Smooth muscle cell (in vitro differentiated cells): Measurements from ENCODE around the gene OR10A3. TPM values are rescaled to one million over a fixed set of nuclear protein-coding genes. Genes with fewer than 3 reads are reported as not detected.

Experiments used
- DNase-seq: peaks from one replicate; lab custom pipeline; 2025; ENCODE audit not compliant: unreplicated experiment; lab: John Stamatoyannopoulos, UW
- H2AFZ ChIP-seq: fragments of 200-600 bp; sonication (generic); 2 replicates; pipeline ENCODE4 v1.6.0; 2016; ENCODE audit warnings: antibody characterized with exemption, low read depth, mild to moderate bottlenecking
- H3F3A ChIP-seq: fragments of 200-600 bp; sonication (generic); 2 replicates; pipeline ENCODE4 v1.6.0; 2017; ENCODE audit warnings: antibody characterized with exemption, low read depth
- H3K27ac ChIP-seq: fragments of 200-600 bp; sonication (generic); 2 replicates; pipeline ENCODE4 v1.5.1; 2016; ENCODE audit warnings: low read depth, mild to moderate bottlenecking
- H3K27me3 ChIP-seq: fragments of 200-600 bp; sonication (generic); 2 replicates; pipeline ENCODE4 v1.6.1; 2016; ENCODE audit warnings: low read depth, mild to moderate bottlenecking
- H3K36me3 ChIP-seq: fragments of 200-600 bp; sonication (generic); 2 replicates; pipeline ENCODE4 v1.5.1; 2016; ENCODE audit warnings: low read depth
- H3K4me1 ChIP-seq: fragments of 200-600 bp; sonication (generic); 2 replicates; pipeline ENCODE4 v1.5.1; 2016; ENCODE audit warnings: low read depth
- H3K4me2 ChIP-seq: fragments of 200-600 bp; sonication (generic); 2 replicates; pipeline ENCODE4 v1.6.0; 2016; ENCODE audit warnings: mild to moderate bottlenecking
- H3K4me3 ChIP-seq: fragments of 200-600 bp; sonication (generic); 2 replicates; pipeline ENCODE4 v1.5.1; 2016; ENCODE audit warnings: mild to moderate bottlenecking
- H3K79me2 ChIP-seq: fragments of 200-600 bp; sonication (generic); 2 replicates; pipeline ENCODE4 v1.6.0; 2016; ENCODE audit warnings: low read depth, mild to moderate bottlenecking
- H3K9ac ChIP-seq: fragments of 200-600 bp; sonication (generic); 2 replicates; pipeline ENCODE4 v1.6.0; 2016; ENCODE audit warnings: low read depth
- H3K9me3 ChIP-seq: fragments of 200-600 bp; sonication (generic); replicated peaks from 2 replicates; pipeline ENCODE4 v1.5.1; 2016; ENCODE audit warnings: low read depth
- H4K20me1 ChIP-seq: fragments of 200-600 bp; sonication (generic); 2 replicates; pipeline ENCODE4 v1.6.0; 2016; ENCODE audit warnings: low read depth
- WGBS: methylation state at CpG from one replicate; pipeline ENCODE4 v1.1.7; 2016; ENCODE audit warnings: low lambda C conversion rate; 5-methylcytosine and 5-hydroxymethylcytosine counted together
- polyA plus RNA-seq: library from polyadenylated mRNA; unstranded; fragments of >200 nt; fragmentation: Nextera tagmentation; extraction: Ambion mirVana; gene quantifications from 2 replicates; pipeline ENCODE4 v1.2.1, GENCODE V29; 2016
- small RNA-seq: library from RNA; depleted of rRNA; stranded (forward); fragments of <200 nt; gene quantifications from one replicate; pipeline ENCODE3, GENCODE V24; 2014
- total RNA-seq: library from RNA; depleted of rRNA; stranded (reverse); fragments of >200 nt; gene quantifications from 2 replicates; pipeline ENCODE4 v1.2.3, GENCODE V29; 2014
- TF ChIP-seq, protein P1 (sequence below): fragments of 200-600 bp; sonication (generic); IDR thresholded peaks from 2 replicates; pipeline ENCODE4 v1.5.1; 2017; ENCODE audit warnings: borderline replicate concordance, mild to moderate bottlenecking, antibody characterized with exemption; ENCODE audit not compliant: insufficient read depth, poor library complexity, severe bottlenecking

Gene OR10A3
- total and polyA plus RNA-seq, 2 experiments from 2014 or later, result not detected

DNA sequence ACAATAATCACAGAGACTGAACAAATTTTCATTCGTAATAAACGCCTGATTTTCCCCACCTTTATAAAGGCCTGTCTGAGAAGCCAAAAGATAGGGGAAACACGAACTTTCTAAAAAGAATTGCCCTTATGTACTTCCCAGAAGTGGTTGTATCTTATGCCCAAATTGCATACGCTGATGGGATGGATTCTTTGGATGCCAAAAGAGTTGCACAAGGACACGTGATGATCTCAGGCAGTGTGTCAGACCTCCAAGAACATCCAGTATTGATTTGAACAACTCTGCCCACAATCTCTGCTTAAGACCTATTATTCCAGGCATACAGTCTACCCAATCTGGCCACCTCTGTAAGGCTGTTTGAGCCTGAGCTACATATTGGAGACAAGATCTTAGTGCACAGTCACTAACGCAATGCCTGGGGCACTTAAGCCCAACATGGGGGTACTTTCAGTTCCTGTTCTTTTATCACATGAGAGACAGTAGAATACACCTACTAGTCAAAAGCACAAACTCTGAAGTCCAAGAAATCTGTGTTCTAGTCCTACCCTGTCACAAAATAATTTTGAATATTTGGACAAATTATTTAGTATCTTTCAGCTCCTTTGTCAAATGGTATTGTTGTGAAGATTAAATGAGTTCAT lies 49.3 kb downstream of the OR10A3 start:
- DNase-seq, result no peak
- no peak overlapping the region for H2AFZ ChIP-seq
- no peaks in the 10 kb centered on the region for H3F3A ChIP-seq
- H3K9ac ChIP-seq, result peak overlapping the region; percentile 29
- no peak overlapping the region for H3K4me3 ChIP-seq
- no peaks in the 10 kb centered on the region for H3K4me1 ChIP-seq
- no peak overlapping the region for H3K4me2 ChIP-seq
- TF ChIP-seq, protein P1, sequence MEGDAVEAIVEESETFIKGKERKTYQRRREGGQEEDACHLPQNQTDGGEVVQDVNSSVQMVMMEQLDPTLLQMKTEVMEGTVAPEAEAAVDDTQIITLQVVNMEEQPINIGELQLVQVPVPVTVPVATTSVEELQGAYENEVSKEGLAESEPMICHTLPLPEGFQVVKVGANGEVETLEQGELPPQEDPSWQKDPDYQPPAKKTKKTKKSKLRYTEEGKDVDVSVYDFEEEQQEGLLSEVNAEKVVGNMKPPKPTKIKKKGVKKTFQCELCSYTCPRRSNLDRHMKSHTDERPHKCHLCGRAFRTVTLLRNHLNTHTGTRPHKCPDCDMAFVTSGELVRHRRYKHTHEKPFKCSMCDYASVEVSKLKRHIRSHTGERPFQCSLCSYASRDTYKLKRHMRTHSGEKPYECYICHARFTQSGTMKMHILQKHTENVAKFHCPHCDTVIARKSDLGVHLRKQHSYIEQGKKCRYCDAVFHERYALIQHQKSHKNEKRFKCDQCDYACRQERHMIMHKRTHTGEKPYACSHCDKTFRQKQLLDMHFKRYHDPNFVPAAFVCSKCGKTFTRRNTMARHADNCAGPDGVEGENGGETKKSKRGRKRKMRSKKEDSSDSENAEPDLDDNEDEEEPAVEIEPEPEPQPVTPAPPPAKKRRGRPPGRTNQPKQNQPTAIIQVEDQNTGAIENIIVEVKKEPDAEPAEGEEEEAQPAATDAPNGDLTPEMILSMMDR, result no peak
- no peaks in the 10 kb centered on the region for H3K36me3 ChIP-seq
- H3K9me3 ChIP-seq, result no peaks in the 10 kb centered on the region
- H3K27ac ChIP-seq, result no peak overlapping the region
- H3K79me2 ChIP-seq, result no peaks in the 10 kb centered on the region
- 67% methylated on average over 6 of the region's 6 CpGs for WGBS
- no peaks in the 10 kb centered on the region for H3K27me3 ChIP-seq
- no peaks in the 10 kb centered on the region for H4K20me1 ChIP-seq

DNA sequence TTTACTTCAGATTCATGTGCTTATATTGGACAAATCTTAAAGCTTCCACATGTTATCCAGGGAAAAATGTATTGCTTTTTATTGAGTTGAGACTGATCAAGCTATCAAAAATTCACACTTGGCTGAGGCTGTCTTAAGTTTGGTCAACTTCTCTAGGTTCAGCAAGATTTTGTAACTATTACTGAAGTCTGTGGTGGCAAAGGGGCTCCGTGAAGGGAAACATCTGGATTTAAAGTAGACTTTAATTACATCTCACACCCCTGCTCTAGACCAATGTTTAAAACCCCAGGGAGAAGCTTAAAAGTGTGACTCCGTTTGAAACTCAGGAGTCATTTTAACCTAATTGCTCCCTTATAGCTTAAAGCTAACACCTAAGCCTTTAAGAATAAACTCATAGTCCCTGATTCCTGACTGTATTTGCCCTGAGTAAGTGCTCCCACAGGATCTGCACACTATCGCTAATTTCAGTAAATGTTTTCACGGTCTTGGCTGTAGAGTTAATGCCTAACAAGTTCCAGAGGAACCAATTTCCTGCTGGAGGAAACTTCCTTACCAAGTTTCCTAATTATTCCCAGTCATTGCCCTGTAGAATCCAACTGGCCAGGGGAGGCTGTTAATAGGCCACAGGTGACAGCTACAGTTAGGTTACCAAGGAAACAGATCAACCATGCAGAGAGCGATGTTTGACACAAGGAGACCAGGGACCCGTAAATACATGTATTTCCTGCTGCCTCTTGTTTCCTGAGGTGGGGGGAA lies 50.9 kb downstream of the OR10A3 start:
- TF ChIP-seq, protein P1, result no peak
- DNase-seq, result no peak
- Histone ChIP-seq H3K79me2 (no peaks in the 10 kb centered on the region), H2AFZ (no peak overlapping the region), H3K36me3 (no peaks in the 10 kb centered on the region), H3K4me1 (no peaks in the 10 kb centered on the region), H3K4me2 (no peak overlapping the region), H3K9me3 (no peaks in the 10 kb centered on the region), H3K4me3 (no peak overlapping the region), H3K9ac (no peak overlapping the region), H3K27ac (no peak overlapping the region), H3F3A (no peaks in the 10 kb centered on the region), H4K20me1 (no peaks in the 10 kb centered on the region), H3K27me3 (no peaks in the 10 kb centered on the region)
- 71% methylated on average over 6 of the region's 6 CpGs for WGBS

DNA sequence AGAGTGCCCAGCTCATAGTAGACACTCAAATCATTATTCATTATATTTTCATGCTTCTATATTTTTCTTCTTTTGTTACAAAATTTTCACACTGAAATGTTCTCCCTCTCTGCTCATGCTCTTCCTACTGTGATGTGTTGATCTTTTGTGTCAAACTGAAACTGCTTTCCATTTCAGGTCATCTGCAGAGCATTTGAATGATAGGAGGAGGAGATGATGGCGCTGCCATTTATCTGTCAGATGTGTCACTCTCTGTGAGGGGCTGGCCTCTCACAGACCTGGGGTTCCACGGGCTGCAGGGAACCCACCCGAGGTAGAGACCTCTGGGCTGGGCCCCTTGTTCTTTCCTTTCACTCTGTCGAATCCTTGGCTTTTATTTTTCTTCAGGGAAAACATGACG lies 51.5 kb downstream of the OR10A3 start:
- Histone ChIP-seq H3K9me3 (no peaks in the 10 kb centered on the region), H3K4me2 (no peak overlapping the region), H2AFZ (no peak overlapping the region), H4K20me1 (no peaks in the 10 kb centered on the region), H3K79me2 (no peaks in the 10 kb centered on the region), H3K27me3 (no peaks in the 10 kb centered on the region), H3K27ac (no peak overlapping the region), H3K36me3 (no peaks in the 10 kb centered on the region), H3K4me1 (no peaks in the 10 kb centered on the region), H3K4me3 (no peak overlapping the region), H3K9ac (no peak overlapping the region), H3F3A (no peaks in the 10 kb centered on the region)
- WGBS, result 89% methylated on average over 5 of the region's 5 CpGs
- TF ChIP-seq, protein P1, result no peak
- no peak for DNase-seq

Small RNAs within 50 kb of the gene (small RNA-seq; reads per million reads assigned to genes)
- gene COX6CP5, result not detected
- gene RNU6-943P, result not detected

Other genes with a start within 250 kb of the OR10A3 start
- 0.13 and 1.7 TPM in 2 replicates for gene OVCH2, start 235.2 kb downstream of the OR10A3 start, total RNA-seq
- gene OVCH2, start 235.2 kb downstream of the OR10A3 start, polyA plus RNA-seq, result 0.26 and 1.6 TPM in 2 replicates
- gene OR5P2, start 144.8 kb downstream of the OR10A3 start, total RNA-seq, result 0.54 and 0.76 TPM in 2 replicates
- 0.45 TPM in 1 of 2 replicates, not detected in the other for gene OR5P2, start 144.8 kb downstream of the OR10A3 start, polyA plus RNA-seq
- gene OR5P3, start 110.9 kb downstream of the OR10A3 start, total RNA-seq, result 0.31 and 0.81 TPM in 2 replicates
- not detected in 2 replicates for gene OR5P3, start 110.9 kb downstream of the OR10A3 start, polyA plus RNA-seq
- 0.31 TPM in 1 of 2 replicates, not detected in the other for gene OR10A6, start 10.4 kb downstream of the OR10A3 start, total RNA-seq
- not detected in 2 replicates for gene OR10A6, start 10.4 kb downstream of the OR10A3 start, polyA plus RNA-seq
- gene NLRP10, start 23.7 kb upstream of the OR10A3 start, total RNA-seq, result 0.13 and 0.81 TPM in 2 replicates
- 0.59 TPM in 1 of 2 replicates, not detected in the other for gene NLRP10, start 23.7 kb upstream of the OR10A3 start, polyA plus RNA-seq
- gene EIF3F, start 45.6 kb upstream of the OR10A3 start, total RNA-seq, result 169 and 199 TPM in 2 replicates
- gene EIF3F, start 45.6 kb upstream of the OR10A3 start, polyA plus RNA-seq, result 148 and 158 TPM in 2 replicates
- 9.5 and 11.5 TPM in 2 replicates for gene TUB, start 139.5 kb upstream of the OR10A3 start, total RNA-seq
- gene TUB, start 139.5 kb upstream of the OR10A3 start, polyA plus RNA-seq, result 5.2 and 6.0 TPM in 2 replicates
- 0.18 and 3.1 TPM in 2 replicates for gene RIC3, start 227.3 kb upstream of the OR10A3 start, total RNA-seq
- gene RIC3, start 227.3 kb upstream of the OR10A3 start, polyA plus RNA-seq, result 0.35 and 1.6 TPM in 2 replicates